ENCODE results near the gene PLS1. TPM values are rescaled to one million over a fixed set of nuclear protein-coding genes. Genes with fewer than 3 reads are reported as not detected.

The PLS1 gene
- total RNA-seq, 2 experiments from 2014 or later, result 0.63 to 0.92 TPM

DNA sequence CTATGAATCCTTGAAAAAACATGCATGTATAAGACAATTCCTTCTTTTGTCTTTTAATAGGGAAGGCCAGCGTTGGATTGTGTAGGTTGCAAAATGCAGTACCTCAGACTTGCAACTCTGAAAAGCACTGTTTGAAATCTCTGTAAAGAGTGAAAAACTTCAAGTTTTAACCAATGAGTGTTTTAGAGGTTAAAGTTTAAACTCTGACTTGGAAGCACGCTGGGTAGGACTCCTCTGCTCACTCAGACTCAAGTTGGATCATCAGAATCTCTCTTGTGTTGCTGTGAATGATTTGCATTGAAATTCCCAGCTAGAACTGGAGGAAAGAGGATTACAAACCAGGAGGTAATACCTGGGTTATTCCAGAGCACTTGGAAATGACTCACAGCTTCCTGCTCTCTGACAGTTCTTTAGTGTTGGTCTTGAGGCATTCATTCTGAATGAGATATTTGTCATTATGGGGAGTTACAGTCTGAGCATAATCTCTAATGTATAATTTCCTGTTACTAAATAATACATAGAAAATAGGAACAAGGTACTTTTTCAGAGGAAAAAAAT, 49.1 kb downstream of the PLS1 start:
- H3K4me1 ChIP-seq (ENCODE audit: insufficient read depth, low read length), result no peaks in the 10 kb centered on the region
- ChIA-PET POLR2A (no interaction called here), CTCF (no interaction called here)
- DNase-seq (no peak), ATAC-seq (ENCODE audit: poor library complexity) (no peak)
- no peaks in the 10 kb centered on the region for H3K36me3 ChIP-seq (ENCODE audit: insufficient read depth, low read length)
- intact Hi-C loops (cut with DNase I, micrococcal nuclease), result no loop called here
- no peaks in the 10 kb centered on the region for H3K4me1 Mint-ChIP-seq (ENCODE audit: low read depth)
- H3K4me3 Mint-ChIP-seq, result no peak overlapping the region
- H3K9me3 Mint-ChIP-seq, result no peaks in the 10 kb centered on the region
- no peaks in the 10 kb centered on the region for H3K36me3 Mint-ChIP-seq (ENCODE audit: low read depth)
- no peak overlapping the region for H3K27ac Mint-ChIP-seq
- H3K27ac ChIP-seq (ENCODE audit: low read depth in 1 of 2, low read length in 2 of 2), result no peak overlapping the region
- H3K9me3 ChIP-seq (ENCODE audit: control insufficient read depth in 1 of 2, insufficient read depth in 1 of 2, low read length in 2 of 2), result no peaks in the 10 kb centered on the region
- no peak overlapping the region for H3K4me3 ChIP-seq (ENCODE audit: low read length)
- no peaks in the 10 kb centered on the region for H3K27me3 ChIP-seq (ENCODE audit: control insufficient read depth in 1 of 2, insufficient read depth in 2 of 2, low read length in 2 of 2)
- TF ChIP-seq, protein P1, sequence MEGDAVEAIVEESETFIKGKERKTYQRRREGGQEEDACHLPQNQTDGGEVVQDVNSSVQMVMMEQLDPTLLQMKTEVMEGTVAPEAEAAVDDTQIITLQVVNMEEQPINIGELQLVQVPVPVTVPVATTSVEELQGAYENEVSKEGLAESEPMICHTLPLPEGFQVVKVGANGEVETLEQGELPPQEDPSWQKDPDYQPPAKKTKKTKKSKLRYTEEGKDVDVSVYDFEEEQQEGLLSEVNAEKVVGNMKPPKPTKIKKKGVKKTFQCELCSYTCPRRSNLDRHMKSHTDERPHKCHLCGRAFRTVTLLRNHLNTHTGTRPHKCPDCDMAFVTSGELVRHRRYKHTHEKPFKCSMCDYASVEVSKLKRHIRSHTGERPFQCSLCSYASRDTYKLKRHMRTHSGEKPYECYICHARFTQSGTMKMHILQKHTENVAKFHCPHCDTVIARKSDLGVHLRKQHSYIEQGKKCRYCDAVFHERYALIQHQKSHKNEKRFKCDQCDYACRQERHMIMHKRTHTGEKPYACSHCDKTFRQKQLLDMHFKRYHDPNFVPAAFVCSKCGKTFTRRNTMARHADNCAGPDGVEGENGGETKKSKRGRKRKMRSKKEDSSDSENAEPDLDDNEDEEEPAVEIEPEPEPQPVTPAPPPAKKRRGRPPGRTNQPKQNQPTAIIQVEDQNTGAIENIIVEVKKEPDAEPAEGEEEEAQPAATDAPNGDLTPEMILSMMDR (IDR thresholded peaks at IDR 0.05), result no peak
- no peaks in the 10 kb centered on the region for H3K27me3 Mint-ChIP-seq

DNA sequence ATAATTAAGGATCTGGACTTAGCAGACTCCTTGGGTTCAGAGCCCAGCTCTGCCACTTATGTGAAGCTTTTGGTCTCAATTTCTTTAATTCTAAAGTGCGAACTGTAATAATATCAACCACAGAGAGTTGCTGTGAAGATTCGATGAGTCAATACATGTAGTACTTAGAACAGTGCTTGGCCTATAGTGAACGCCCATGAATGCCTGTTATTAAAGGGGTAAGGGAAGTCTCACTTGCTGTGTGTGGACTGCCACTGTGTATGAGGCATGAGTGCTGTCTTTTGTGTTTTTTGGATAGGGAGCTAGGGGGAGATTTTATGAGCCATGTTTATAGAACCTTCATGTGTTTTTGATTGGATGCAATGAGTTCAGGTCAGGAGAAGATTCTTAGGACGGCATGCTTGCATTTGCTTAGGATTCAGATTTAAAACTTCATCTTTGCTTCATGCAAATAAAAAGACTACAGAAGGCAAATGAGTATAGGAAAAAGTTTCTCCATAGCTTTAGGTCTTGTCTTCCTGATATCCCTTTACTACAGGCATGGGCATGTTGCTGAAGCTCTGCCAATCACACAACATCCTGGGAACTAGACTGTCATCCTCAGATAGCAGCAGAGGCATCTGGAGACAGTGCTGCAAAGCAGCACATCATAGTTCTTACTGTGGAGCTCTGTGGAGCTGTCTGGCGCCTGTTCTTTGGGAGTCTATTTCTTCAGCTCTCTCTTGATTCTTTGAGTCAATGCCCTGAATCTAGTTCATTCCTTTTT, 50.0 kb downstream of the PLS1 start:
- Histone ChIP-seq H3K4me3 (ENCODE audit: low read length) (no peak overlapping the region), H3K36me3 (ENCODE audit: insufficient read depth, low read length) (no peaks in the 10 kb centered on the region), H3K27me3 (ENCODE audit: control insufficient read depth in 1 of 2, insufficient read depth in 2 of 2, low read length in 2 of 2) (no peaks in the 10 kb centered on the region), H3K4me1 (ENCODE audit: insufficient read depth, low read length) (no peaks in the 10 kb centered on the region), H3K9me3 (ENCODE audit: control insufficient read depth in 1 of 2, insufficient read depth in 1 of 2, low read length in 2 of 2) (no peaks in the 10 kb centered on the region), H3K27ac (ENCODE audit: low read depth in 1 of 2, low read length in 2 of 2) (no peak overlapping the region)
- TF ChIP-seq, protein P1 (IDR thresholded peaks at IDR 0.05), result no peak
- intact Hi-C loops (cut with DNase I, micrococcal nuclease), result no loop called here
- ChIA-PET POLR2A (no interaction called here), CTCF (interaction anchor here (0.8 kb wide), 1 partner anchor 19 kb away, joined by 3 read pairs; no protein-coding TSS in a partner anchor)
- Mint-ChIP-seq H3K4me1 (ENCODE audit: low read depth) (no peaks in the 10 kb centered on the region), H3K4me3 (no peak overlapping the region), H3K9me3 (no peaks in the 10 kb centered on the region), H3K36me3 (ENCODE audit: low read depth) (no peaks in the 10 kb centered on the region), H3K27ac (no peak overlapping the region), H3K27me3 (no peaks in the 10 kb centered on the region)
- DNase-seq, result no peak
- ATAC-seq (ENCODE audit: poor library complexity), result no peak

DNA sequence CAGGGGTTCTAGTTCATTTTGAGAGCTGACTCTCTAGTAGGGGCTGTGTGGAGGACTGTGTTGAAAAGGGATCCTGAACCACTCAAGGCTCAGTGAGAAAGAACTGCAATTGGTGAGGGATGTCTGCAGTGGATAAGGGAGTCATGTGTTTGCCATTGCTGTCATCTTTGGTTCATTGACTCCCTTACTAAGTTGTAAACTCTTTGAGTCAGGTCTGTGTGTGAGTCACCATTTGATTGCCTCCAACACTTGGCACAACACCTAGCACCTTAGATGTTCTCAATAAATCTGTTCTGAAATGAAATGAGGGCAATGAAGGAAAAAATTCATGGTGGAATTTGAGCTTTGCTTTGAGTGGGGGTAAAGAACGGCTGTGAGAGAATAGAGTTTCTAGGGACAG, 51.7 kb downstream of the PLS1 start:
- Histone ChIP-seq H3K9me3 (ENCODE audit: control insufficient read depth in 1 of 2, insufficient read depth in 1 of 2, low read length in 2 of 2) (no peaks in the 10 kb centered on the region), H3K27ac (ENCODE audit: low read depth in 1 of 2, low read length in 2 of 2) (no peak overlapping the region), H3K36me3 (ENCODE audit: insufficient read depth, low read length) (no peaks in the 10 kb centered on the region), H3K4me1 (ENCODE audit: insufficient read depth, low read length) (no peaks in the 10 kb centered on the region), H3K4me3 (ENCODE audit: low read length) (no peak overlapping the region), H3K27me3 (ENCODE audit: control insufficient read depth in 1 of 2, insufficient read depth in 2 of 2, low read length in 2 of 2) (no peaks in the 10 kb centered on the region)
- no peak for ATAC-seq (ENCODE audit: poor library complexity)
- no peaks in the 10 kb centered on the region for H3K27me3 Mint-ChIP-seq
- H3K27ac Mint-ChIP-seq, result no peak overlapping the region
- no peak overlapping the region for H3K4me3 Mint-ChIP-seq
- TF ChIP-seq, protein P1 (IDR thresholded peaks at IDR 0.05), result no peak
- H3K9me3 Mint-ChIP-seq, result no peaks in the 10 kb centered on the region
- intact Hi-C loops (cut with DNase I, micrococcal nuclease), result no loop called here
- CTCF ChIA-PET, result no interaction called here
- H3K36me3 Mint-ChIP-seq (ENCODE audit: low read depth), result no peaks in the 10 kb centered on the region
- POLR2A ChIA-PET, result no interaction called here
- DNase-seq, result no peak
- H3K4me1 Mint-ChIP-seq (ENCODE audit: low read depth), result no peaks in the 10 kb centered on the region
